GM18498 (cell line): ENCODE data around the gene MIPEP.

ENCODE experiments used
- ATAC-seq: cut with Tn5 transposase; IDR thresholded peaks from one replicate; pipeline ENCODE4 v1.9.1; 2021; ENCODE audit warnings: mild to moderate bottlenecking, moderate library complexity; ENCODE audit not compliant: unreplicated experiment

MIPEP gene

GRCh38 chr13:23855360-23855759 lies 33.8 kb downstream of the MIPEP start:
- no peak for ATAC-seq

- ATAC-seq: peak; percentile 58
Measured at GRCh38 chr13:23852351-23852750, 36.8 kb downstream of the MIPEP start.

GRCh38 chr13:23851106-23851505 lies 38.1 kb downstream of the MIPEP start:
- ATAC-seq: no peak

GRCh38 chr13:23850134-23850533 lies 39.1 kb downstream of the MIPEP start:
- ATAC-seq: no peak

GRCh38 chr13:23849670-23850069 lies 39.5 kb downstream of the MIPEP start:
- ATAC-seq: no peak

- ATAC-seq: peak; percentile 31
Measured at GRCh38 chr13:23848646-23849141, 40.5 kb downstream of the MIPEP start.

- no peak for ATAC-seq
Measured at GRCh38 chr13:23848019-23848418, 41.2 kb downstream of the MIPEP start.

- no peak for ATAC-seq
Measured at GRCh38 chr13:23847497-23847896, 41.7 kb downstream of the MIPEP start.

GRCh38 chr13:23845105-23845725 lies 44.0 kb downstream of the MIPEP start:
- ATAC-seq: peak; percentile 36

GRCh38 chr13:23844132-23844531 lies 45.1 kb downstream of the MIPEP start:
- no peak for ATAC-seq

GRCh38 chr13:23843436-23843835 lies 45.8 kb downstream of the MIPEP start:
- no peak for ATAC-seq

- no peak for ATAC-seq
Measured at GRCh38 chr13:23842406-23842805, 46.8 kb downstream of the MIPEP start.

GRCh38 chr13:23833733-23834611 lies 55.2 kb downstream of the MIPEP start:
- ATAC-seq: no peak

GRCh38 chr13:23828866-23829265 lies 60.3 kb downstream of the MIPEP start:
- no peak for ATAC-seq

- no peak for ATAC-seq
Measured at GRCh38 chr13:23828086-23828485, 61.1 kb downstream of the MIPEP start.

GRCh38 chr13:23825179-23825578 lies 64.0 kb downstream of the MIPEP start:
- no peak for ATAC-seq

- no peak for ATAC-seq
Measured at GRCh38 chr13:23824371-23824770, 64.8 kb downstream of the MIPEP start.

- ATAC-seq: no peak
Measured at GRCh38 chr13:23822252-23822824, 66.9 kb downstream of the MIPEP start.

GRCh38 chr13:23820530-23820929 lies 68.7 kb downstream of the MIPEP start:
- ATAC-seq: no peak

GRCh38 chr13:23817830-23818229 lies 71.4 kb downstream of the MIPEP start:
- ATAC-seq: no peak

GRCh38 chr13:23817136-23817535 lies 72.1 kb downstream of the MIPEP start:
- no peak for ATAC-seq

GRCh38 chr13:23813635-23814034 lies 75.6 kb downstream of the MIPEP start:
- ATAC-seq: no peak
